ENCODE measurements around the gene ZNF213. TPM values are rescaled to one million over a fixed set of nuclear protein-coding genes. Genes with fewer than 3 reads are reported as not detected.
A peak's percentile ranks its signal among the peaks of the same experiment; 100 is the strongest.

ZNF213 gene
- polyA plus RNA-seq, 3 donors: 1.5 to 2.6 (median 1.8) TPM

DNA sequence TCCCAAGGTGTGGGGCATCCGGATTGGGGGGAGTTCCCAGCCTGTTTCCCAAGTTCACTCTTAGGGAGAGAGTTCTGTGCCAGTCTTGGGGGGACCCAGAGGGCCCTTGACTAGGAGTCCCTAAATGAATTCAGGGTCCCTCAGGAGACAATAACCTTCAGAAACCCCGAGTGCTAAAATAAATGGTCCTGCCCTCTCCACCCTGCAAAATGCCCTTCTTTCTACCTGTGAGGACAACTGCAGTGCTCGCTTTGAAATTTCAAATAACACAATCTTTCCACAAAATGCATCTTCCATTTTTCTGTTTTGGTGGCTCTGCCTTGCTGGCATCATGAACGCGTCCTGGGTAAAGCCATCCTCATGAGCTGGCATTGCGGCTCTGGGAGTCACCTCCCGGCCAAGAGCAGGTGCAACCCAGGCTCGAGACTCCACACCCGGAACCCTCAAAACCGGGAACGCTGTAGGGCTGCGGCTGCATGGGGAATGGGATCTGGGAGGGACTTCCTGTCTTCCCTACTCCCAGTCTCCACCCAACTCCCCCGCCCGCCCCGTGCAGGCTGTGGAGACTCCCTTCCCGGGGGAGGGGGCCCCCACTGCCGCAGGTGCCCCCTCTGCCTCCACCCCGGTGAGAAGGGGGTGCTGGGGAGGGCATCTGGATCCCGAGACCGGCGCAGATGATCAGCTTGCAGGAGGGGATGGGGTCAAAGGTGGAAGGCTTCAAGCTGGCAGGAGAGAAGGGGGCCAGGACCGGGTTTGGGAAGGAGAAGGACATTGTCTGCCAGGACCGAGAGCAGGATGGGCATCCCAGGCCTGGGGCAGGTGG, 22.6 kb upstream of the ZNF213 start, which contains the start of gene ZNF205:
ZNF205 (plus strand) TSS at position 529 of the 823 bp plus-strand sequence. CDS start 845 bp downstream, outside the sequence.
- no peak for TF ChIP-seq CTCF (IDR thresholded peaks at IDR 0.05)
- H3K4me2 ChIP-seq (replicated peaks; ENCODE audit: extremely low read depth, low read length, poor library complexity, severe bottlenecking): peak within 1 kb of the TSS; percentile 91
- Mint-ChIP-seq H3K9me3 (peaks cover 0 to 1% (median 0%) of the 10 kb centered on the region in 7 donors), H3K4me3 (peak within 1 kb of the TSS; percentile 74 to 90), H3K36me3 (peaks cover 0 to 3% of the 10 kb centered on the region in 2 donors), H3K27me3 (ENCODE audit: low read depth in 3 of 3) (peaks cover 4 to 18% (median 9%) of the 10 kb centered on the region in 3 donors), H3K4me1 (peaks cover 21% of the 10 kb centered on the region), H3K27ac (peak within 1 kb of the TSS in 1 of 7 donors; percentile 58)
- peak in 1 of 3 donors; percentile 16 for DNase-seq
- intact Hi-C loops (cut with micrococcal nuclease): no loop called here
- peaks cover 18 to 22% of the 10 kb centered on the region in 2 donors for H3K4me1 ChIP-seq (ENCODE audit: control insufficient read depth in 1 of 2, insufficient read depth in 2 of 2, low read length in 2 of 2)
- H3K27me3 ChIP-seq (ENCODE audit: control insufficient read depth in 2 of 2, insufficient read depth in 2 of 2, low read length in 2 of 2): no peaks in the 10 kb centered on the region
- H3K9me3 ChIP-seq (replicated peaks in 1 of 2; ENCODE audit: control insufficient read depth in 1 of 2, insufficient read depth in 1 of 2, low read length in 2 of 2): no peaks in the 10 kb centered on the region
- peak within 1 kb of the TSS; percentile 89 for H2AFZ ChIP-seq (ENCODE audit: insufficient read depth, low read depth, low read length, poor library complexity, severe bottlenecking)
- no peaks in the 10 kb centered on the region for H4K20me1 ChIP-seq (ENCODE audit: insufficient read depth, low read length)
- peak within 1 kb of the TSS; percentile 45 to 78 (median 61) for H3K4me3 ChIP-seq (replicated peaks in 1 of 3; ENCODE audit: low read depth in 2 of 3, low read length in 3 of 3)
- no peak within 1 kb of the TSS for H3K27ac ChIP-seq (ENCODE audit: low read depth in 1 of 2, low read length in 2 of 2)
- H3K9ac ChIP-seq (ENCODE audit: insufficient read depth, low read length, poor library complexity, severe bottlenecking): peak within 1 kb of the TSS; percentile 61
- WGBS (ENCODE audit: insufficient coverage): 31% methylated on average over 12 of the region's 23 CpGs
- H3K36me3 ChIP-seq (replicated peaks in 1 of 2; ENCODE audit: control insufficient read depth in 1 of 2, insufficient read depth in 2 of 2, low read length in 2 of 2): peaks cover 0 to 6% of the 10 kb centered on the region in 2 donors
- H3K79me2 ChIP-seq (ENCODE audit: insufficient read depth, low read length): no peaks in the 10 kb centered on the region

DNA sequence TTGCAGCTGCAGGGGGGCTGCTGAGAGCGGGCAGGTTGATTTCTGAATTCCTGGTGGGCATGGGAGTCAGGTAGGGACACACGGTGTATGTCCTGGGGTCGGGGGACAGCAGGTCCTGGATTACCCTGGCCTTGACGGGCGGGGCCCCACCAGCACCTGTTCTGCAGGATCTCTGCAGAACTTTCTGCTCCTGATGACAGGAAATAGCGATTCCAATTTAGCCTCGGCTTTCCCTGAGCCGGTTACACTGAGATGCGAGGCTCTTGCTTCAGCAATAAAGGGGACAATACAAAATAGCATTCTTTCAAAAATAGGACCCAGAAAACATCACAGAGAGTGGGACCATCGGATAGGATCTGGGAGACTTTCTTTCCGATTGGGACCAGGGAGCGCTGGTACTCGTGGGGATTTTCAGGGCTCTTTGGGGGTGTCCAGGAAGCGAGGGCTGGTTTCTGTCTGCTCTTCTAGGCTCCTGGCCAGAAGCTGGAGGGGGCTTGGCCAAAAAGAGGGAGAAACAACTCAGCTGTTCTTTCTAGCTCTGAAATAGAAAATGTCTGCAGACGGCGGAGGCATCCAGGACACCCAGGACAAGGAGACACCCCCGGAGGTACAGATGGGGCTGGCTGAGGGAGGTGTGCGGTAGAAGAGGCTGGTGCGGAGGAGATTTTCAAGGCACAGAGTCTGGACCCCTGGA, 21.8 kb upstream of the ZNF213 start:
- peak overlapping the region; percentile 61 for H3K9ac ChIP-seq (ENCODE audit: insufficient read depth, low read length, poor library complexity, severe bottlenecking)
- no peak overlapping the region for H3K27ac ChIP-seq (ENCODE audit: low read depth in 1 of 2, low read length in 2 of 2)
- DNase-seq: no peak
- peaks cover 0 to 1% (median 0%) of the 10 kb centered on the region in 7 donors for H3K9me3 Mint-ChIP-seq
- H3K4me1 Mint-ChIP-seq: peaks cover 18% of the 10 kb centered on the region
- H3K36me3 ChIP-seq (replicated peaks in 1 of 2; ENCODE audit: control insufficient read depth in 1 of 2, insufficient read depth in 2 of 2, low read length in 2 of 2): peaks cover 0 to 6% of the 10 kb centered on the region in 2 donors
- H3K27me3 ChIP-seq (ENCODE audit: control insufficient read depth in 2 of 2, insufficient read depth in 2 of 2, low read length in 2 of 2): no peaks in the 10 kb centered on the region
- no peaks in the 10 kb centered on the region for H3K9me3 ChIP-seq (replicated peaks in 1 of 2; ENCODE audit: control insufficient read depth in 1 of 2, insufficient read depth in 1 of 2, low read length in 2 of 2)
- peaks cover 0 to 3% of the 10 kb centered on the region in 2 donors for H3K36me3 Mint-ChIP-seq
- no peaks in the 10 kb centered on the region for H4K20me1 ChIP-seq (ENCODE audit: insufficient read depth, low read length)
- intact Hi-C loops (cut with micrococcal nuclease): no loop called here
- H3K4me2 ChIP-seq (replicated peaks; ENCODE audit: extremely low read depth, low read length, poor library complexity, severe bottlenecking): peak overlapping the region; percentile 91
- WGBS (ENCODE audit: insufficient coverage): 33% methylated on average over 15 of the region's 19 CpGs
- H3K4me3 Mint-ChIP-seq: peak overlapping the region; percentile 74 to 90
- H3K4me1 ChIP-seq (ENCODE audit: control insufficient read depth in 1 of 2, insufficient read depth in 2 of 2, low read length in 2 of 2): peaks cover 15 to 19% of the 10 kb centered on the region in 2 donors
- peak overlapping the region; percentile 45 to 78 (median 61) for H3K4me3 ChIP-seq (replicated peaks in 1 of 3; ENCODE audit: low read depth in 2 of 3, low read length in 3 of 3)
- peak overlapping the region; percentile 89 for H2AFZ ChIP-seq (ENCODE audit: insufficient read depth, low read depth, low read length, poor library complexity, severe bottlenecking)
- TF ChIP-seq CTCF (IDR thresholded peaks at IDR 0.05): no peak
- H3K27me3 Mint-ChIP-seq (ENCODE audit: low read depth in 3 of 3): peaks cover 4 to 17% (median 7%) of the 10 kb centered on the region in 3 donors
- H3K79me2 ChIP-seq (ENCODE audit: insufficient read depth, low read length): no peaks in the 10 kb centered on the region
- H3K27ac Mint-ChIP-seq: peak overlapping the region in 1 of 7 donors; percentile 58

Measured in CD14-positive monocyte (primary cell).